HG03342 (cell line): ENCODE data around the gene MPND.
A peak's percentile ranks its signal among the peaks of the same experiment; 100 is the strongest.

Experiments
- ATAC-seq: cut with Tn5 transposase; IDR thresholded peaks from one replicate; pipeline ENCODE4 v1.9.1; 2021; ENCODE audit warnings: mild to moderate bottlenecking, moderate library complexity; ENCODE audit not compliant: unreplicated experiment

The MPND gene

GRCh38 chr19:4343370-4344307, at the start of gene MPND:
Gene MPND, plus strand, starts transcription at chr19:4343562. Its CDS starts 32 bp downstream, at chr19:4343594.
- ATAC-seq, result peak; percentile 48

GRCh38 chr19:4294389-4294788, 49.0 kb upstream of the MPND start:
- ATAC-seq, result no peak

- no peak for ATAC-seq
Observed at GRCh38 chr19:4295972-4296771, 47.2 kb upstream of the MPND start.

- ATAC-seq, result no peak
Observed at GRCh38 chr19:4297901-4298809, 45.2 kb upstream of the MPND start.

- ATAC-seq, result no peak
Observed at GRCh38 chr19:4298810-4299550, 44.4 kb upstream of the MPND start.

GRCh38 chr19:4300589-4300988, 42.8 kb upstream of the MPND start:
- ATAC-seq, result no peak

- ATAC-seq, result no peak
Observed at GRCh38 chr19:4301590-4302242, 41.6 kb upstream of the MPND start.

- ATAC-seq, result no peak
Observed at GRCh38 chr19:4302243-4302640, 41.1 kb upstream of the MPND start, which contains the start of gene TMIGD2. Gene TMIGD2, minus strand, starts transcription at chr19:4302389. Its CDS starts 4 bp downstream, at chr19:4302385.

GRCh38 chr19:4303819-4304537, 39.4 kb upstream of the MPND start:
- no peak for ATAC-seq

GRCh38 chr19:4304538-4305256, 38.7 kb upstream of the MPND start, which contains the start of gene FSD1:
Gene FSD1, plus strand, starts transcription at chr19:4304598. Its CDS starts 149 bp downstream, at chr19:4304747.
- no peak for ATAC-seq

GRCh38 chr19:4305257-4305612, 38.1 kb upstream of the MPND start:
- ATAC-seq, result no peak

GRCh38 chr19:4305659-4306058, 37.7 kb upstream of the MPND start:
- ATAC-seq, result no peak

- ATAC-seq, result no peak
Observed at GRCh38 chr19:4310247-4311121, 32.9 kb upstream of the MPND start.

GRCh38 chr19:4313847-4314490, 29.4 kb upstream of the MPND start:
- ATAC-seq, result no peak

- no peak for ATAC-seq
Observed at GRCh38 chr19:4316956-4317355, 26.4 kb upstream of the MPND start.

GRCh38 chr19:4318460-4318859, 24.9 kb upstream of the MPND start:
- no peak for ATAC-seq
